Daoy (cell line): ENCODE measurements around the gene LRRN3. TPM values are rescaled to one million over a fixed set of nuclear protein-coding genes. Genes with fewer than 3 reads are reported as not detected.
A peak's percentile ranks its signal among the peaks of the same experiment; 100 is the strongest.

Source experiments
- DNase-seq: peaks from one replicate; pipeline ENCODE4 v3.0.0-alpha.2; 2015; ENCODE audit warnings: low read depth
- total RNA-seq: library from RNA; depleted of rRNA; stranded (reverse); fragments of >200 nt; shearing (Covaris generic); gene quantifications from 2 replicates; pipeline ENCODE4 v1.2.3, GENCODE V29; 2014

LRRN3 gene
- total RNA-seq, 1 experiment from 2014 or later: 20.0 TPM

GRCh38 chr7:111104710-111105109 is 13.8 kb downstream of the LRRN3 start:
- DNase-seq: no peak

DNA sequence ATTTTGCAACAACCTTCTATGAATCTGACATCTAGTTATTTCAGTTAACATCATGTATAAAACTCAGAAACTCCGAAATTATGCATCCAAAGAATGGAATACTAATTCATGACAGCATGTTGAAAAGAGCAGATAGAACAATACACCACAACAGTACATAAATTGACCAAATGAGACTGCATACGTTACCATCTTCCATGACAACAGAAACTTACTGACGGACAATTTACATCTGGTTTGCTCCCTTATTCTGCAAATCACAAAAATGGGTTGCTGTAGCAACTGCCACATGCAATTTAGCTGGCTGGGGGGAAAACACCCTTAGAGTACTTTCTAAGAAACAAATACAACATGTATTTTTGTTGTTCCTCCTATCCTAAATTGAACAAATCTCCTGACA is 14.3 kb downstream of the LRRN3 start:
- DNase-seq: no peak

DNA sequence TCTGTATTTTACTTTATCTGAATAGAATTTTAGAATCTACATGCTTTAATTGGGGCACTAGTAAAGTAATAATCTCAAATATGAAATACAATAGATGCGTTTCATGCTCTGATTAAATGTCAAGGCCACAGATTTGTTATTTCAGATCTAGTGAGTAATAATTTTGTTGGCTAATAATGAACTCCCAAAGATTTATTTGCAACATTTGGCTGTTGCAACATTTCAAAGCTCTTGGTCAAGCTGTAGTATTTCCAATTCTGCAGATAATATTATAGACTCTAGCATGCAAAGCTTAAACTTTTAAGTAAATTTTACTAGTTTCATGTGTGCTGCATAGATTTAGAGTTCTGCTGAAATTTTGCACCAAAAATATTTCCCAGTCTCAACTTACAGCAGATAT is 16.7 kb downstream of the LRRN3 start:
- DNase-seq: no peak

GRCh38 chr7:111108000-111108399 is 17.1 kb downstream of the LRRN3 start:
- peak; percentile 25 for DNase-seq

GRCh38 chr7:111108496-111108895 is 17.6 kb downstream of the LRRN3 start:
- DNase-seq: peak; percentile 27

- DNase-seq: no peak
These were observed 21.5 kb downstream of the LRRN3 start for GRCh38 chr7:111112439-111112838.

DNA sequence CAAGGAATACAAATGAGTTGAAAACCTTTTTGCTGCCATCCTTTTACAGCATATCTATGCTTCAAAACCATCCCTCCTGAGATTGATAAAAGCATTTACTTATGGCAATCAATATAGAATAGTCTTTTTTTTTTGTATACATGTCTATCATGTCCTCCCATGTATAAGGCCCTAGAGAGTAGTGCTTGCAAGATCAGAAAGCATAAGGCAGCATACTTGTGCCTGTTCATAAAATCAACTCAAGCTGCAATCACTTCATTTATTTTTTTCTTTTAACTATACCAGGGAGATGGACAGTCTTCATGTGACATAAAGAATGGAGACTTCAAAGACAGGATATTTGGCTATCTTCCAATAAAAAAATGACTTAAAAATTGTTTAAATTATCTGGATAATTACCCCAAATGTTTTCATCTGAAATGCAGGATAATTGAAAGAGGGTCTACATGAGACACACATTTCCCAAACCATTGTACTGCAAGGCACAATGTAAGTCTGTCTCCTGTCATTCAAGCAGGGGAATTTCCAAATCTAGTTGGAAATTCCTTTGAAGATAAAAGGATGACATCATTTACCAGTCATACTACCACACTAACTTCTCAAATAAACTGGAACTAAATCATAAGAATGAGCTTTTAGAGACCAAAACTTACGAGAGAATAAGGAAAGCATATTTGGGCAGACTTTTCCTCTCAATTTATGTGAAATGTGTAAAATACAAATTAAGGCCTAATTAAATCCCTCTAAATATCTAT is 22.5 kb downstream of the LRRN3 start:
- DNase-seq: peak; percentile 80

DNA sequence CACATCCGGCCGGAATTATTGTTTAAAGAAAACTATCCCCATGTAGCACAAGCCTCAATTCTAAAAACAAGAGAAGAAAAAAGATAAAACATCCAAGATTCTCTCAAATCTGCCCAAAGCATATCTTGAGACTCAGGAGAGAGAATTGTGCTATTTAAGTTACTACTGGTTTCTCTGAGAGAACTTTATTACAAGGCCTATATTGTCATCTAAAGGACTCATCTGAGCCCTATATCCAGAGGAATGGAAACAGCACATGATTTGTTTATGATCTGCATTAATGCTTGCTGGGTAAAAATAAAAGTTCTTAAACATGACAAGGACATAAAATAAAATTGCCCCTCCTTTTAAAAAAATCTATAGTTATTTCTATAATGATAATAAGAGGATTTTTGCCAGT is 25.0 kb downstream of the LRRN3 start:
- no peak for DNase-seq

GRCh38 chr7:111126987-111127386 is 36.1 kb downstream of the LRRN3 start:
- DNase-seq: peak; percentile 58

DNA sequence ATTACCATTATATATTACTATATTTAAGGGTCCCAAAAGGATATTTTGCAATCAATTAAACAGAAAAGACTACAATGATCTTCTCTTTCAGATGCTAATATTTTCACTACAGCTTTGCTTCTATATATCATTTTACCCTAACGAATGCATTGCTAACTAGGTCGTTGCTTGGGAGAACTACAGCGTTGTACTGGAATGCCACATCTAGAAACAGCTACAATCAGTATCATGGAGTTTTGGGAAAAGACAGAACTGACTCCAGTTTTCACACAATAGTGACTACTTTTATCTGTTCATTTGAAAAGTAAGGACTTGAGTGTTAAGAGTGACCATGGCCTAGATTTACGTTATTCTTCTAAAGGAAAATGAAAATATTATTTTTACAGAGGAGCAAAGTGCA is 38.5 kb downstream of the LRRN3 start:
- DNase-seq: no peak

- peak; percentile 37 for DNase-seq
These were observed 41.9 kb downstream of the LRRN3 start for GRCh38 chr7:111132833-111133232.

DNA sequence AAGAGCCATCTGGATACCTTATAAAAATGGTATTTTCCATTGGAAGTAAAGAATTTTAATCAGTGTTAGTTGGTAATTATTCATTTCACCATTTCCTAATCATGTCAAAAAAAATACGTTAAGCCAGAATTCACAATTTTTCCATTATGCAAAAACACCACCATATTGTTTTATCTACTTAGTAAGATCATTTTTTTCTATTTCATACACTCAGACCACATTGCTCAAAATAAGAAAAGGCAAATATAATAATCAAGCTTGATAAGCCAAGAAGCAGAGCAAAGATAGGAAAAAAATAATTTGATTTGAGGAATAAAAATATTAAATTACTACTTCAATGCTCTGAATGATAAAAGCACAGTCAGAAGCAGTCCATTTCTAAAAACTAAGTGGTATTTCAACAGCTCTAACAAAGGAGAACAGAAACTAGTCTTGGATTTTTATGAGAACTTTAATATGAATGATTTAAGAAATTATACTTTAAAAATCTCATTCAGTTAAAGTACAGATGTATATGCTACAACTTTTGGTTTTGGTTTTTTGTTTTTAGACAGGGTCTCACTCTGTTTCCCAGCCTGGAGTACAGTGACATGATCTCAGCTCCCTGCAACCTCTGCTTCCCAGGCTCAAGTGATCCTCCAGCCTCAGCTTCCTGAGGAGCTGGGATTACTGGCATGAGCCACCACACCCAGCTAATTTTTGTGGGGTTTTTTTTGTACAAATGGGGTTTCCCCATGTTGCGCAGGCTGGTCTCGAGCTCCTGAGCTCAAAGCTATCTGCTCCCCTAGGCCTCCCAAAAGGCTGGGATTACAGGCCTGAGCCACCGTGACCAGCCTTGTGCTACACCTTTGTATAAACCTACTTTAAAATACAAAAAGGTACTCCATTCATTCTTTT is 46.6 kb downstream of the LRRN3 start:
- DNase-seq: peak; percentile 91

DNA sequence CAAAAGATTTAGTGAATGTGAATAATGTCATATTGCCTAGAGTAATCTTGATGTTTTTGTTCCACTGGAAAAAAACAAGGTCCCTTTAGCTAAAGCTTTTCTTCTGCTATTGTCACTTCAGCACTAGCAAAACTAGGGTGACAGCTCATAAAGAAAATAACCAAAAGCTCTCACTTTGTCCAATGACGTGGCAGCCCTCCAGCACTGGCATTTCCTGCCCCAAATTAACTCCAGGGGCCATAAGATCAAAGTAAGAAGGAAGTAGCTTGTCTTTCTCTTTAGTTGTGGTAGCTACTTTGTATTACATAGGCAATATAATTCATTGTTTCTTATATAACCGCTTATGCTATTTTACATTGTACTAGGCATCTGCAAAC is 47.3 kb downstream of the LRRN3 start:
- peak; percentile 95 for DNase-seq

DNA sequence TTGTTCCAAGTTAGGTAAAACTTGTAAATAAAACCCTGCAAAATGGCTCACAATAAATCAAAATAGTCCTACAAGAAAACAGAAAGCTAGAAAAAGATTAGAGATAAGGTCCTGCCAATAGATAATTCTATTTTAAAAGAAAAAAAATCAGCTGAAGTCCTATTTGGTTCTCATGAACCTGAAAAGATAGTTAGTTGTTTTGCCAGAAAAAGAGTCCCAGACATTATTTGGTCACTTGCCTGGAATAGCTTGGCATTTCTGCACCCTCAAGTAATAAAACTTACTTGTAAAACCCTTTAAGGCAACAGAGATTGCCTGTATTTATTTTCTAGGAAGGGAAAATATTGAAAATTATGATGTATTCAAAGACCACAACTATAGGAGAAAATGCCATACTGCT is 47.7 kb downstream of the LRRN3 start:
- no peak for DNase-seq

DNA sequence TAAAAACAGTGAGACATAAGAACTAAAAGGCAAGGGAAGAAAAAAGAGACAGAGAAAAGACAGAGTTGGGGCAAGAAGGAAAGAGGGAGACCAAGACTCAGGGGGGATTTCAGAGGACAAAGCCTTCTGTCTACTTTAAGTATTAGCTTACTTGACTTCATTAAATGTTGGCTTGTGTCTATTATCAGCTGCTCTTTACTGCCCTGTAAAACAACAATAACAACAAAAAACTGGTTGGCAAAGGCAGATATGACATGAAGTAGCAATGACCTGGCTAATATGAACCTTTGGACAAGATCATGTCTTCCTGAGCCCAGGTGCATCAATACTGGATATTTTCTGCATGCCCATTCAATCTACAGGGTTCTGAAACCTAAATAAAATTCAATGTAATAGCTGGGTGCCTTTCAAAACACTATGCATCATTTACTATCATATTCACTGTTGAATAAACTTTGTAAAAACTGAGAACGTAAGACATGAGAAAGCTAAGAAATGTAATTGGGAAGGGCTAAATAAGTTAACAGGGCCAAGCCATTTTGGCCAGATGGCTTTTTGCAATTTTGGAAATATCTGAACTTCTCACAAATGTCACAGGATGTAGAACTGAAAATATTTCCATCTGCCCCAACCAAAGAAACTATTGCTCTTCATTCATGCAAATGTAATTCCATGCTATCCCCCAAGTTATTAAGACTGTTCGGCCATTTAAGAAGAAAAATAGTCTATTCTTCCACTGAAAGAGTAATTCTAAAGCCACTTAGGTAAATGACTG is 49.4 kb downstream of the LRRN3 start:
- DNase-seq: no peak

DNA sequence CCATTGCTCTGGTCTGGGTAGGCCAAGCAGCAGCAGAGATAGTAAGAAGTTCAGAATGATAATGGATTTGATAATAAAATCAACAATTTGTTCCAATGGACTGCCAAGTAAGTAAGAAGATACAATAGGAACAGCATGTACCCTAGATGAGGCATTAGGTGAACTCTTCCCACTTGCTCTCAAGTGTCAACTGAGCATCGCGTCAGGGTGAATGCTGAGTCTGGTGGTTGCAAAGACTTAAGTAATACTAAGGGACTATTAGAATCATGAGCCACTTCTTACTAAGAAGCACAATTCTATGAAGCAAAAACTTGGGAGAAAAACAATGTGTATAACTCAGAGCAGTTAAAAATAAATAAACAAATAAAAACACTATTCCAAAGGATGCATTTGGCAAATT is 54.5 kb downstream of the LRRN3 start:
- DNase-seq: no peak

DNA sequence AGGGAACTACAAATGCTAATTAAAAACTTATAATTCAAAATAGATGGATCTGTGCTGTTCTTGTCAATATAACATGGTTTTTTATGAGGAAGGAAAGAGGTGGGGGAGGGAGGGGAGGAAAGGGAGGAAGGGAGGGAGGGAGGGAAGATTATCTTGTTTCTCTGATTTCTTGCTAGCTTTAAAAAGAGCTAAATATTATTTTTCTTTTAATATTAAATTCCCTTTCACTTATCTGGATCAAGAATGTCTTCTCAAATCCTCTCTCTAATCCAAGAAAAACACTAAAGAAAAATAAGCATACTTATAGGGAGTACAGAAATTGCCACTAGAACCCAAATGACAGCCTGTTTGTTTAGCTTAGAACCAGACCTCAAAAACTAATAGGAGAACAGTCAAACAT is 55.2 kb downstream of the LRRN3 start:
- DNase-seq: no peak

DNA sequence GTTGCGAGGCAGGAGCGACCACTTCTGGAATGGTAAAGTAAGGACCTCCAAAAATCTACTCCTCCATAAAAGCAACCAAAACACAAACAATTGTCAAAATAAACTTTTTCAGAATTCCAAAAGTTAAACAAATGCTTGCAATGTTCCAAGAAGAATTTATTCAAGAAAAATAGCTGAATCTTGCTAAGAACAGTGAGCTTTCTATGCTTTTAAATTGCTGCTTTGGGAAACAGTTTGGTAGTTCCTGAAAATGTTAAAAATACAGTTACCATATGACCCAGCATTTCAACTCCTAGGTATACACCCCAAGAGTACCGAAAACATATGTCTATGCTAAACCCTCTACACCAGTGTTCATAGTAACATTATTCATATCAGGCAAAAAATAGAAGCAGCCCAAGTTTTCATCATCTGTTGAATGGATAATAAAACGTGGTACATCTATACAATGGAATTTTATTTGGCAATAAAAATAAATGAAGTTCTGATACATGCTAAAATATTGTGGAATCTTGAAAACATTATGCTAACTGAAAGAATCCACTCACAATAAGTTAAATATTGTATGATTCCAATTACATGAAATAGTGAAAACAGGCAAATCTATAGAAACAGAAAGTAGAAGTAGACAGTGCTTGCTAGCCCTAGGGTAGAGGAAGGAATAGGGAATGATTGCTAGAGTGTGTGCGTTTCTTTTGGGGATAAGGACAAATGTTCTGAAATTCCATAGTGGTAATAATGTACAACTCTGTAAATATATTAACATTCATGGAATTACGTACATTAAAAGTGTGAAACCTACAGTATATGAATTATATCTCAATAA is 57.0 kb downstream of the LRRN3 start:
- no peak for DNase-seq

DNA sequence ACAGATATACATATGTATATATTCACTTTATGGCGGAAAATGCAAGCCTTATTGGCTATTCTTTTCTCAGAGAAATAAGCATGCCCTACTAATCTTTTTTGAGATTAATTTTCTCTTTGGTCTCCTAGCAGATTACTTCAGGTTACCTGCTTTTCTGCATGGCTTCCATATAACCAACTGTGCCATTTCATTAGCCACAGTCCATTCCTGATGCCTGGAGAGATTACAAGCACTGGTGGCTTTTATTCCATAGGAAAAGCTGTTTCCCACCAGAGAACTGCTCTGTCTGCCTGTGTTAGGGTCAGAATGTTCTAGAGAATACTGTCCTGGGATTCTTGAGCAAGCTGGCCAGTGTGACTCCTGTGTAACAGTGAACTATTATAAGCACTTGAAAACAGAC is 59.8 kb downstream of the LRRN3 start:
- no peak for DNase-seq

DNA sequence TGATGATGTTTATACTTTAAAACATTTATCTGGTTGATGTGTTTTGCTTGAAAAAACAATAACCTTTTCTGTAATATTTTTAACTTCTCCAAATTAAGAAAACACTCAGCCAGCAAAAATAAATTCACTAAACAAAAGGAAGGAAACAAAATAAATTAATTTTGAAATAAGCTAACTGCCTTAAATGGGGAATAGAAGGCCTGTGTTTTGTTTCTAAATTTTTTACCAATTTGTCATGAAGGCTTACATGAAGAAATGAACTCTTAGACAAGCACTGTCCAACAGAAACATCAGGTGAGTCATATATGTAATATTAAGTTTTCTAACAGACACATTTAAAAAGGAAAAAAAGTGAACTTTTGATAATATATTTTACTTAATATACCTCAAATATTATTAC is 68.5 kb downstream of the LRRN3 start:
- DNase-seq: peak; percentile 13

DNA sequence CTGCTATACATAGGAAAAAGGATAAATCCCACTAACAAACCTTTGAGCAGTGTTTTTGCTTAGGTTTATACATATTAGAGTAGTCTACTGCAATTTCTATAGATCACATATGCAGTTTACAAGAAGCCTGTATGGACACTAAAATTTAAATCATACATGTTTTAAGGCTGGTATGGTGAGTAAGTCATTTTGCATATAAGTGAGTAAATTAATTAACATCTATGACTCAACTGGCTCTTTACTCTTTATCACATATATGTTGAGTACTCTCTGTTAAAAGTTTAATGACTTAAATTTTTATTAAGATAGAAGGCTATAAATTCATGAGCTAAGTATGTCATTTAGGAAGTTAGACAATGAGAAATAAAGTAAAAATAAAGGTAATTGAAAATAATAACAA is 69.4 kb downstream of the LRRN3 start:
- DNase-seq: no peak
